Left ventricle myocardium inferior (tissue), 1 donor: ENCODE data around the gene ACADVL. TPM values are rescaled to one million over a fixed set of nuclear protein-coding genes. Genes with fewer than 3 reads are reported as not detected.

Experiments used
- DNase-seq: peaks from one replicate; pipeline ENCODE4 v3.0.0-alpha.2; 2020
- H3K27ac ChIP-seq: fragments of 200-600 bp; replicated peaks from 2 replicates; pipeline ENCODE4 v1.8.0; 2021
- H3K27me3 ChIP-seq: fragments of 200-600 bp; 2 replicates; pipeline ENCODE4 v1.8.0; 2021; ENCODE audit warnings: low read depth
- H3K36me3 ChIP-seq: fragments of 200-600 bp; 2 replicates; pipeline ENCODE4 v1.8.0; 2021
- H3K4me1 ChIP-seq: fragments of 200-600 bp; 2 replicates; pipeline ENCODE4 v1.8.0; 2021
- H3K4me3 ChIP-seq: fragments of 200-600 bp; 2 replicates; pipeline ENCODE4 v1.8.0; 2021; ENCODE audit warnings: mild to moderate bottlenecking, moderate library complexity
- H3K9me3 ChIP-seq: fragments of 200-600 bp; replicated peaks from 2 replicates; pipeline ENCODE4 v1.8.0; 2021
- intact Hi-C: fragments of 100-400 bp; cut with micrococcal nuclease; formaldehyde crosslinking; loops from one replicate; pipeline ENCODE4 v1.11.0; 2022
- total RNA-seq: library from RNA; stranded (reverse); fragmentation: NEBNext Ultra II Directional; extraction: Animal tissue kit (Norgen Biotek cat#: 25700); gene quantifications from one replicate; pipeline ENCODE4 v1.2.1, GENCODE V29; 2021
- TF ChIP-seq, protein P1 (sequence below): fragments of 200-600 bp; IDR thresholded peaks from 2 replicates; pipeline ENCODE4 v1.8.0; 2021; ENCODE audit warnings: antibody characterized with exemption, mild to moderate bottlenecking, borderline replicate concordance
- donor health status: DM: no; HTN: yes; CAD: no; lungs with severe emphysema.

The ACADVL gene
- total RNA-seq, 1 donor from 2014 or later = 1,845 TPM

DNA sequence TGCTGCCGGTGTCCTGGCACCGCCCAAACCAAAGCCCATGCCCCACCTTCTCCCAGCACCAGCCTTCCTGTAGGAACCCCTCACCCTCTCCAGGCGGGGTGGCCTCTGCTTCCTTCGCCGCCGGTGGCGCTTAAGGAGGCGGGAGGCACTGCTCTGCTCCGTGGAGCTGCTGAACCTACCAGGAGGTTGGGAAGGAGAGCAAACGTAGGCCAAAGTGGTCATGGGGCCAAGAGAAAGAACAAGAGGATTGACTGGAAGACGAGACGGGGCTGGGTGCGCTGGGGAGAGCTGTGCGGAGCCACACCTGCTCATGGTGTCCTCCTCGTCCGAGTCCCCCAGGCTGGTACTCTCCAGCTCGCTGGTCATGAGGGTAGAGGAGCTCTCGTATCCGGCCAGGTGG, 9.8 kb downstream of the ACADVL start:
- intact Hi-C loops = no loop called here
- Histone ChIP-seq H3K4me1 (peaks cover 46% of the 10 kb centered on the region), H3K27me3 (no peaks in the 10 kb centered on the region), H3K36me3 (peaks cover 61% of the 10 kb centered on the region), H3K27ac (no peak overlapping the region), H3K9me3 (no peaks in the 10 kb centered on the region), H3K4me3 (no peak overlapping the region)
- TF ChIP-seq, protein P1, sequence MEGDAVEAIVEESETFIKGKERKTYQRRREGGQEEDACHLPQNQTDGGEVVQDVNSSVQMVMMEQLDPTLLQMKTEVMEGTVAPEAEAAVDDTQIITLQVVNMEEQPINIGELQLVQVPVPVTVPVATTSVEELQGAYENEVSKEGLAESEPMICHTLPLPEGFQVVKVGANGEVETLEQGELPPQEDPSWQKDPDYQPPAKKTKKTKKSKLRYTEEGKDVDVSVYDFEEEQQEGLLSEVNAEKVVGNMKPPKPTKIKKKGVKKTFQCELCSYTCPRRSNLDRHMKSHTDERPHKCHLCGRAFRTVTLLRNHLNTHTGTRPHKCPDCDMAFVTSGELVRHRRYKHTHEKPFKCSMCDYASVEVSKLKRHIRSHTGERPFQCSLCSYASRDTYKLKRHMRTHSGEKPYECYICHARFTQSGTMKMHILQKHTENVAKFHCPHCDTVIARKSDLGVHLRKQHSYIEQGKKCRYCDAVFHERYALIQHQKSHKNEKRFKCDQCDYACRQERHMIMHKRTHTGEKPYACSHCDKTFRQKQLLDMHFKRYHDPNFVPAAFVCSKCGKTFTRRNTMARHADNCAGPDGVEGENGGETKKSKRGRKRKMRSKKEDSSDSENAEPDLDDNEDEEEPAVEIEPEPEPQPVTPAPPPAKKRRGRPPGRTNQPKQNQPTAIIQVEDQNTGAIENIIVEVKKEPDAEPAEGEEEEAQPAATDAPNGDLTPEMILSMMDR = no peak
- DNase-seq = no peak

DNA sequence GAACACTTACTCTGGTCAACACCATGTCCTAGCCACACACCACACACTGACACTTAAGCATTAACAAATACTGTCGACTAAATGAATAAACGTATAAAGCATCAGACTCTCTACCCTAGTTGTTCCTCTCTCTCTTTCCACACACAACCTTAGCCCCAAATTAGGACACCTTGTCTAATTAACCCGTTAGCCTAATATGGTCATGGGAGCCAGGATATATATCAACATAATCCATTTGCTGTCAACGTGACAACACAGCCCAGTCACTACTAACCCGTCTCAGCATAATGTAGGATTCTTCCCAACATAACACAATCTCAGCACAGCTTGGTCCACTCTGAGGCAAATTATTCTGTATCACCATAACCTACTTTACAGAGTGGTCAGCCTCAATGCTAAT, 12.4 kb downstream of the ACADVL start:
- no peak for DNase-seq
- Histone ChIP-seq H3K27ac (no peak overlapping the region), H3K36me3 (peaks cover 55% of the 10 kb centered on the region), H3K4me3 (no peak overlapping the region), H3K4me1 (peaks cover 51% of the 10 kb centered on the region), H3K27me3 (no peaks in the 10 kb centered on the region), H3K9me3 (no peaks in the 10 kb centered on the region)
- intact Hi-C loops = no loop called here
- TF ChIP-seq, protein P1 = no peak

DNA sequence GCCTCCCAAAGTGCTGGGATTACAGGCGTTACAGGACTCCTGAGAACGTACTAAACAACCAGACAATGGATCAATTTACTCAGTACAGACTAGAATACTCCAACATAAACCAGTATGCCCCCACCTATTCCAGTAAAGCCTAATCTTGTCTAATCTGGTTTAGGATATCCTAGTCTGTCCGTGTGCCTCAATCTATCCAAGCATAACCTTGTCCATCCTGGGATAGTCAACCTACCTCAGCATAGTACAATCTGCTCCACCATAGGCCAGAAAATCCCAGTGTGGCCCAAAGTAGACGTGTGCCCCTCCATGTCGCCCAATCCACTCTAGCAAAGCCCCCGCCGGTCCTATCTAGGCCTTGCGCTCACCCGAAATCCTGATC, 14.0 kb downstream of the ACADVL start:
- intact Hi-C loops = no loop called here
- H3K4me1 ChIP-seq = peaks cover 61% of the 10 kb centered on the region
- H3K36me3 ChIP-seq = peaks cover 39% of the 10 kb centered on the region
- no peaks in the 10 kb centered on the region for H3K9me3 ChIP-seq
- H3K27me3 ChIP-seq = no peaks in the 10 kb centered on the region
- peak overlapping the region; percentile 79 for H3K4me3 ChIP-seq
- TF ChIP-seq, protein P1 = no peak
- peak overlapping the region; percentile 93 for H3K27ac ChIP-seq
- DNase-seq = no peak

DNA sequence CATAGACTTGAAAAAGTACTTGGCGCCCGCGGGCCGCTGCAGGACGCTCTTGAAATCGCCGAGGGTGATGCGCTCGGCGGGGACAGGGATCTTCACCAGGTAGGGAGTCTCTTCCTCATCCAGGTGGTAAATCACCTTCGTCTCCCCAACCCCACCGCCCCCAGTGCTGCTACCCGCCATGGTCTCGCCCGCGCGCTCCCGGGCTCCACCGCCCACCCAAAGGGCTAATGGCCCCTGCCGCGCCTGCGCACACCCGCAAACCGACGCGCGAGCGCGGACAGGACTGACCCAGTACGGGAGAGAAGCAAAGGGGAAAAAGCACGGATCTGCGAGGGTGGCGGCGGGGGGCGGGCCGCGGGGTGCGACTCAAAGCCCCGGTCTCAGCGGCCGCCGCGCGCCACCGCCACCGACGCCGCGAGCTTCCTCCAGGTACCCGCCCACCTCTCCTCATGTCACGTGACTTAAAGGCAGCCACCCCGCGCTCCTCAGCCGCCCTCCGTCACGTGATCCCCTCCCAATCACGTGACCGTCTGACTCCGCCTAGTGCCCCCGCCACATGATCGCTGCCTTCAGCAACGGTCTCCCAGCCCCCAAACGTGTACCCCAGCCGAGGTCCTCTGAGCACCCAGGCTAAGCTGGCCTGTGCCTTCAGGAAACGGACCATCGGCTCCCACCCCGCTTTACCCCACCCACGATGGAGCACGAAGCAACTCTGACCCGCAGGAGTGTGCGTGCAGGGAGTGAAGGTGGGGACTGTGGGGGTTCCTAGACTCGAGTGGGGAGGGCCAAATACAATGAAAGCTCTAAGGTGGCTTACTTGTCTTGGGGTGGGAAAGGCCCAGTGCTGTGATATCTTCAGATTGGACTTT, 14.6 kb downstream of the ACADVL start, which contains the start of gene DVL2:
TSS of gene DVL2 (minus strand) at position 435 of the 869 bp plus-strand sequence. CDS start at position 180, 255 bp downstream.
- Histone ChIP-seq H3K9me3 (no peaks in the 10 kb centered on the region), H3K4me1 (peaks cover 67% of the 10 kb centered on the region)
- intact Hi-C loops = no loop called here

DNA sequence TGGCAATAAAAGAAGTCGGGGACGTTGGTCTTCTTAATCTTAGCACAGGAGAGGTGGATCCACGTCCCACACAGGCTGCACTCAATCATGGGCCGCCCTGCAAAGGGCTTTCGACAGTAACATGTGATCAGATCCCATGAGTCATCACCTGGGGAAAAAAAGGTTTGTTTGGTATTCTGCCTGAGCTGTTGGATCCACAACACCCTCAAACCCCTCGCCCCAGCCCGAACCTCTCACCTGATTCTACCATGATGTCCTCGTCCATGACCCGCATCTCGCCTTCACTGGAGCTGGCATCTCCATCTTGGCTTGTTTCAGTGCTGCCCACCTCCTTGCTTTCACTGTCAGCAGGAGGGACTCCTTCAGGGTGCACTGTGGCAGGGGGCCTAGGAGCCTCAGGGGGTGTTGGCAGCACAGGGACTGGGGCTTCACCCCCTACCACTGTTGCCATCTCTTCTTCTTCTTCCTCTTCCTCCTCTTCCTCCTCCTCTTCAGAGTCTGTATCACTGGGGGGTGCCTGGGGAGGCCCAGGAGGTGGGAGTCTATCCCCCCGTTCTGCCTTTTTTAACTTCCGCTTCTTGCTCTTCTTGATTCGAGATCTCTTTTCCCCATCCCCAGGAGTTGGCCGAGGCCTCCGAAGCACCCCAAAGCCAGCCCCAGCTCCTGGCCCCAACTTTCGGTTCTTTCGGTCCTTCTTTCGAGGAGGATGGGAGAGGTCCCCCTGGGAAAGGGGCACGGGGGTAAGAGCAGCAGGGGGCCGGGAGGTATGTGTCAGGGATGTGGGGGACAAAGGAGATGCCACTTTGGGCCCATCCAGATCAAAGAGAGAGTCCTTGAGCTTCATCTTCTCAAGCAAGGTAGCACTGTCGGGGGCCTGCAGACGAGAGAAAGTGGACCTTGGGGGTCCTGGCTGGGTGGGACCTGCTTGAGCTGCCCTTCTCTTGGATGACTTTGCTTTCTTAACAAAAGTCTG, 16.2 kb downstream of the ACADVL start:
- Histone ChIP-seq H3K27ac (no peak overlapping the region), H3K36me3 (peaks cover 31% of the 10 kb centered on the region), H3K4me1 (peaks cover 80% of the 10 kb centered on the region), H3K27me3 (no peaks in the 10 kb centered on the region), H3K4me3 (peak overlapping the region; percentile 79), H3K9me3 (no peaks in the 10 kb centered on the region)
- DNase-seq = no peak
- TF ChIP-seq, protein P1 = no peak
- intact Hi-C loops = no loop called here

More for the DNA sequence above, 14.6 kb downstream of the ACADVL start, which contains the start of gene DVL2:
- DNase-seq = peak; percentile 96
- no peaks in the 10 kb centered on the region for H3K27me3 ChIP-seq
- peak within 1 kb of the TSS; percentile 79 for H3K4me3 ChIP-seq
- H3K36me3 ChIP-seq = peaks cover 33% of the 10 kb centered on the region
- TF ChIP-seq, protein P1 = no peak
- H3K27ac ChIP-seq = peak within 1 kb of the TSS; percentile 93
